IMR-90 (cell line): ENCODE measurements around the gene RAP2B.

Experiments
- BHLHE40 ChIP-seq: fragments of 150-350 bp; IDR thresholded peaks from 2 replicates; pipeline ENCODE4 v1.6.1; 2016; ENCODE audit warnings: mild to moderate bottlenecking, low read depth, low read length
- CEBPB ChIP-seq: IDR thresholded peaks from 2 replicates; pipeline ENCODE4 v1.6.1; 2012; ENCODE audit warnings: low read depth, low read length, improper control_type of control experiment
- CHD1 ChIP-seq: IDR thresholded peaks from 2 replicates; pipeline ENCODE4 v1.6.1; 2012; ENCODE audit warnings: low read depth, low read length, improper control_type of control experiment
- FOS ChIP-seq: fragments of 150-350 bp; IDR thresholded peaks from 2 replicates; pipeline ENCODE4 v1.6.1; 2016; ENCODE audit warnings: low read depth, low read length
- POLR2A ChIP-seq: IDR thresholded peaks from 2 replicates; pipeline ENCODE4 v1.6.1; 2012; ENCODE audit warnings: mild to moderate bottlenecking, low read depth, low read length
- RAD21 ChIP-seq: IDR thresholded peaks from 2 replicates; pipeline ENCODE4 v1.6.1; 2012; ENCODE audit warnings: low read length, improper control_type of control experiment
- RFX5 ChIP-seq: IDR thresholded peaks from 2 replicates; pipeline ENCODE4 v1.8.0; 2012; ENCODE audit warnings: low read depth, mild to moderate bottlenecking, low read length, moderate library complexity
- TF ChIP-seq, protein P1 (sequence below): conservative IDR thresholded peaks from 2 replicates; pipeline ENCODE4 v1.5.1; 2012; ENCODE audit warnings: mild to moderate bottlenecking, low read depth, low read length, improper control_type of control experiment

- TF ChIP-seq, protein P1, sequence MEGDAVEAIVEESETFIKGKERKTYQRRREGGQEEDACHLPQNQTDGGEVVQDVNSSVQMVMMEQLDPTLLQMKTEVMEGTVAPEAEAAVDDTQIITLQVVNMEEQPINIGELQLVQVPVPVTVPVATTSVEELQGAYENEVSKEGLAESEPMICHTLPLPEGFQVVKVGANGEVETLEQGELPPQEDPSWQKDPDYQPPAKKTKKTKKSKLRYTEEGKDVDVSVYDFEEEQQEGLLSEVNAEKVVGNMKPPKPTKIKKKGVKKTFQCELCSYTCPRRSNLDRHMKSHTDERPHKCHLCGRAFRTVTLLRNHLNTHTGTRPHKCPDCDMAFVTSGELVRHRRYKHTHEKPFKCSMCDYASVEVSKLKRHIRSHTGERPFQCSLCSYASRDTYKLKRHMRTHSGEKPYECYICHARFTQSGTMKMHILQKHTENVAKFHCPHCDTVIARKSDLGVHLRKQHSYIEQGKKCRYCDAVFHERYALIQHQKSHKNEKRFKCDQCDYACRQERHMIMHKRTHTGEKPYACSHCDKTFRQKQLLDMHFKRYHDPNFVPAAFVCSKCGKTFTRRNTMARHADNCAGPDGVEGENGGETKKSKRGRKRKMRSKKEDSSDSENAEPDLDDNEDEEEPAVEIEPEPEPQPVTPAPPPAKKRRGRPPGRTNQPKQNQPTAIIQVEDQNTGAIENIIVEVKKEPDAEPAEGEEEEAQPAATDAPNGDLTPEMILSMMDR: no peak
- no peak for TF ChIP-seq BHLHE40
- TF ChIP-seq CEBPB: no peak
- TF ChIP-seq RAD21: no peak
- no peak for TF ChIP-seq FOS
- TF ChIP-seq POLR2A: no peak
- TF ChIP-seq RFX5: no peak
- no peak for TF ChIP-seq CHD1
Measured at GRCh38 chr3:153163393-153163724, 1.3 kb downstream of the RAP2B start.
